ENCODE measurements around the gene MBD2.

GRCh38 chr18:54239601-54240000, 15.1 kb upstream of the MBD2 start:
- no peak for TF ChIP-seq CEBPB (IDR thresholded peaks at IDR 0.05; ENCODE audit: low read depth, low read length)
- no peak for TF ChIP-seq POLR2A (IDR thresholded peaks at IDR 0.05; ENCODE audit: control extremely low read depth in 1 of 2, low read depth in 2 of 2, low read length in 2 of 2)
- no peak for TF ChIP-seq EZH2 (IDR thresholded peaks at IDR 0.05; ENCODE audit: low read depth, low read length, severe bottlenecking)
- TF ChIP-seq, protein P1, sequence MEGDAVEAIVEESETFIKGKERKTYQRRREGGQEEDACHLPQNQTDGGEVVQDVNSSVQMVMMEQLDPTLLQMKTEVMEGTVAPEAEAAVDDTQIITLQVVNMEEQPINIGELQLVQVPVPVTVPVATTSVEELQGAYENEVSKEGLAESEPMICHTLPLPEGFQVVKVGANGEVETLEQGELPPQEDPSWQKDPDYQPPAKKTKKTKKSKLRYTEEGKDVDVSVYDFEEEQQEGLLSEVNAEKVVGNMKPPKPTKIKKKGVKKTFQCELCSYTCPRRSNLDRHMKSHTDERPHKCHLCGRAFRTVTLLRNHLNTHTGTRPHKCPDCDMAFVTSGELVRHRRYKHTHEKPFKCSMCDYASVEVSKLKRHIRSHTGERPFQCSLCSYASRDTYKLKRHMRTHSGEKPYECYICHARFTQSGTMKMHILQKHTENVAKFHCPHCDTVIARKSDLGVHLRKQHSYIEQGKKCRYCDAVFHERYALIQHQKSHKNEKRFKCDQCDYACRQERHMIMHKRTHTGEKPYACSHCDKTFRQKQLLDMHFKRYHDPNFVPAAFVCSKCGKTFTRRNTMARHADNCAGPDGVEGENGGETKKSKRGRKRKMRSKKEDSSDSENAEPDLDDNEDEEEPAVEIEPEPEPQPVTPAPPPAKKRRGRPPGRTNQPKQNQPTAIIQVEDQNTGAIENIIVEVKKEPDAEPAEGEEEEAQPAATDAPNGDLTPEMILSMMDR (IDR thresholded peaks at IDR 0.05; ENCODE audit: control extremely low read depth in 1 of 3, insufficient read depth in 1 of 3, low read depth in 1 of 3, low read length in 3 of 3), result no peak
- TF ChIP-seq KDM1A (IDR thresholded peaks at IDR 0.05; ENCODE audit: borderline replicate concordance, low read length), result no peak

Measured in H1 (cell line).